SU-DHL-6 (cell line): ENCODE data around the gene TMEM258.
A peak's percentile ranks its signal among the peaks of the same experiment; 100 is the strongest.

Experiments
- H2AFZ ChIP-seq: fragments of 200-600 bp; sonication (generic); 2 replicates; pipeline ENCODE4 v1.6.1; 2014; ENCODE audit warnings: low read depth, mild to moderate bottlenecking, moderate library complexity, mixed read lengths, antibody characterized with exemption, low read length; ENCODE audit not compliant: severe bottlenecking
- H3F3A ChIP-seq: fragments of 200-600 bp; shearing (Covaris generic); 2 replicates; pipeline ENCODE4 v1.6.0; 2016; ENCODE audit warnings: antibody characterized with exemption, mild to moderate bottlenecking; ENCODE audit not compliant: insufficient read depth
- H3K27ac ChIP-seq: fragments of 200-600 bp; sonication (generic); 2 replicates; pipeline ENCODE4 v1.5.1; 2016; ENCODE audit warnings: low read depth, mild to moderate bottlenecking, low read length, moderate library complexity, mixed read lengths
- H3K27me3 ChIP-seq: fragments of 200-600 bp; sonication (generic), shearing (Covaris generic); 2 replicates; pipeline ENCODE4 v1.6.0; 2014; ENCODE audit warnings: mild to moderate bottlenecking, low read length
- H3K36me3 ChIP-seq: fragments of 200-600 bp; sonication (generic); 2 replicates; pipeline ENCODE4 v1.6.1; 2014; ENCODE audit warnings: mild to moderate bottlenecking, low read length, mixed read lengths
- H3K4me2 ChIP-seq: fragments of 300-600, 200-600 bp; shearing (Covaris generic), sonication (generic); 2 replicates; pipeline ENCODE4 v1.6.0; 2014; ENCODE audit warnings: low read length, low read depth, mild to moderate bottlenecking; ENCODE audit not compliant: poor library complexity, severe bottlenecking
- H3K4me3 ChIP-seq: fragments of 200-600 bp; sonication (generic); 2 replicates; pipeline ENCODE4 v1.5.1; 2014; ENCODE audit warnings: antibody characterized with exemption, low read length, mild to moderate bottlenecking, mixed read lengths; ENCODE audit not compliant: insufficient read depth, poor library complexity, severe bottlenecking
- H3K79me2 ChIP-seq: fragments of 200-600 bp; sonication (generic); 2 replicates; pipeline ENCODE4 v1.6.1; 2014; ENCODE audit warnings: mild to moderate bottlenecking, low read length, moderate library complexity; ENCODE audit not compliant: insufficient read depth
- H3K9ac ChIP-seq: fragments of 200-600 bp; sonication (generic); 2 replicates; pipeline ENCODE4 v1.7.0; 2014; ENCODE audit warnings: mild to moderate bottlenecking, low read length
- H3K9me2 ChIP-seq: fragments of 200-600 bp; sonication (generic); replicated peaks from 2 replicates; pipeline ENCODE4 v1.6.1; 2014; ENCODE audit warnings: low read length; ENCODE audit not compliant: insufficient read depth
- H3K9me3 ChIP-seq: fragments of 200-600 bp; sonication (generic); 2 replicates; pipeline ENCODE4 v1.6.1; 2014; ENCODE audit warnings: low read length, mixed read lengths; ENCODE audit not compliant: insufficient read depth
- H4K20me1 ChIP-seq: fragments of 200-600 bp; sonication (generic); 2 replicates; pipeline ENCODE4 v1.6.1; 2014; ENCODE audit warnings: low read depth, mild to moderate bottlenecking, antibody characterized with exemption, low read length, moderate library complexity, mixed read lengths
- CTCF ChIP-seq: fragments of 200-600 bp; sonication (generic); IDR thresholded peaks from one replicate; pipeline ENCODE4 v1.5.1; 2017; ENCODE audit warnings: antibody characterized with exemption, mild to moderate bottlenecking, low read length, moderate library complexity; ENCODE audit not compliant: insufficient read depth, poor library complexity, severe bottlenecking
- EZH2phosphoT487 ChIP-seq: fragments of 200-600 bp; sonication (generic), shearing (Covaris generic); conservative IDR thresholded peaks from 2 replicates; pipeline ENCODE4 v1.6.1; 2018; ENCODE audit warnings: mild to moderate bottlenecking, antibody characterized with exemption, low read length, moderate library complexity, mixed read lengths

Gene TMEM258

DNA sequence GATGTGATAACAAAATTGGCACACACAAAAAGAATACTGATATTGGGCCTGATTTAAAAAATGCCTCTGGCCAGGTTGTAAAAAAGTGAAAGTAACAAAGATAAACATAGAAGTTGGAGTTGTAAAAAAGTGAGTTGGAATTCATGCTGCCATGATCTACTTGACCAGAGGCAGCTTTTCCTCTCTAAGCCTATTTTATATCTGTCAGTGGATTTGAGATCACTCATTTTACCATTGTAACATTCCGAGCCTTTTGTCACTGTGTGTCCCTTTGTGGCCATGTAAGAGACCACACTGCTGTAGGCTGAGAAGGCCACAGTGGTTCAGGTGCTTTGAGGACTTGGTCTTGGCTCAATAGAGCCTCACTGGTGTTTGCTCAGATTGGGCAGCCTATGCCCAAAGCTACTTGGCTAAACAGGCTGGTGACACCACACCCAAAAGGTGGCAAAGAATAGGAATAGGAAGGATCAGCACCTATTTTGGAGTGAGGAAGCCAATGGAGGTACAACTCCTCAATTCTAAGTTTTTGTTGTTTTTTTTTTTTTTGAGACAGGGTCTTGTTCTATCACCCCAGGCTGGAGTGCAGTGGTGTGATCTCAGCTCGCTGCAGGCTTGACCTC lies 7.4 kb upstream of the TMEM258 start:
- Histone ChIP-seq H3K4me3 (no peak overlapping the region), H3K27me3 (no peaks in the 10 kb centered on the region), H3K9me3 (no peaks in the 10 kb centered on the region), H2AFZ (no peak overlapping the region), H4K20me1 (peaks cover 10% of the 10 kb centered on the region; the same call in 1 of the 2 replicates), H3F3A (peaks cover 32% of the 10 kb centered on the region), H3K79me2 (peaks cover 52% of the 10 kb centered on the region), H3K36me3 (peaks cover 14% of the 10 kb centered on the region), H3K27ac (no peak overlapping the region), H3K4me2 (no peak overlapping the region), H3K9ac (no peak overlapping the region), H3K9me2 (no peaks in the 10 kb centered on the region)
- TF ChIP-seq EZH2phosphoT487, result no peak
- TF ChIP-seq CTCF, result no peak

- Histone ChIP-seq H3K9me2 (no peaks in the 10 kb centered on the region), H3F3A (peaks cover 32% of the 10 kb centered on the region), H3K36me3 (peaks cover 20% of the 10 kb centered on the region), H3K4me2 (peak overlapping the region; percentile 9), H3K79me2 (peaks cover 73% of the 10 kb centered on the region), H3K9me3 (no peaks in the 10 kb centered on the region), H4K20me1 (peaks cover 12% of the 10 kb centered on the region; the same call in 1 of the 2 replicates), H3K27ac (no peak overlapping the region), H2AFZ (no peak overlapping the region), H3K27me3 (no peaks in the 10 kb centered on the region), H3K4me3 (no peak overlapping the region), H3K9ac (no peak overlapping the region)
- TF ChIP-seq CTCF (peak; percentile 93), EZH2phosphoT487 (no peak)
These were observed 5.0 kb upstream of the TMEM258 start for GRCh38 chr11:61797263-61797944.

- Histone ChIP-seq H3K9me2 (no peaks in the 10 kb centered on the region), H3K36me3 (peaks cover 20% of the 10 kb centered on the region), H3K9ac (no peak overlapping the region), H3K9me3 (no peaks in the 10 kb centered on the region), H3K27me3 (no peaks in the 10 kb centered on the region), H3K27ac (no peak overlapping the region), H3K4me3 (no peak overlapping the region), H3K4me2 (no peak overlapping the region), H3K79me2 (peaks cover 87% of the 10 kb centered on the region), H4K20me1 (peaks cover 12% of the 10 kb centered on the region; the same call in 1 of the 2 replicates), H2AFZ (no peak overlapping the region), H3F3A (peaks cover 25% of the 10 kb centered on the region)
- TF ChIP-seq EZH2phosphoT487, result no peak
- TF ChIP-seq CTCF, result no peak
These were observed 3.6 kb upstream of the TMEM258 start for GRCh38 chr11:61795876-61796526.
